Tibial nerve (tissue), 4 donors: ENCODE data around the gene MOGAT1.

Experiments
- CTCF ChIP-seq, 5 experiments: fragments of 200-600 bp in 3 of 5; fragments of 450-650 bp in 2 of 5; sonication (generic) in 3 of 5; IDR thresholded peaks; one replicate each; pipeline ENCODE4 v1.5.1; 2016 to 2019; ENCODE audit warnings: antibody characterized with exemption in 5 of 5, mild to moderate bottlenecking in 3 of 5, moderate library complexity in 2 of 5
- EP300 ChIP-seq, 2 donors: sonication (generic); formaldehyde crosslinking; IDR thresholded peaks; one replicate each; pipeline ENCODE4 v1.6.1; 2017; ENCODE audit warnings: antibody characterized with exemption in 2 of 2, mild to moderate bottlenecking in 1 of 2
- POLR2A ChIP-seq, 2 donors: fragments of 450-650 bp; IDR thresholded peaks; one replicate each; pipeline ENCODE4 v1.6.1; 2017; ENCODE audit warnings: antibody characterized with exemption in 2 of 2, mild to moderate bottlenecking in 2 of 2, moderate library complexity in 2 of 2

- TF ChIP-seq CTCF (IDR thresholded peaks at IDR 0.05), result no peak
- TF ChIP-seq POLR2A (IDR thresholded peaks at IDR 0.05), result no peak
- no peak for TF ChIP-seq EP300 (IDR thresholded peaks at IDR 0.05)
These were observed 18.2 kb upstream of the MOGAT1 start for GRCh38 chr2:222653280-222653679.
